SK-N-MC (cell line): ENCODE measurements around the gene TXLNG.

Source experiments
- DNase-seq: peaks from one replicate; pipeline ENCODE4 v3.0.0-alpha.2; 2011; ENCODE audit warnings: low read depth, low spot score
- H3K27ac ChIP-seq: fragments of 200-600 bp; sonication (generic); 2 replicates; pipeline ENCODE4 v1.5.1; 2016; ENCODE audit warnings: mixed run types
- H3K36me3 ChIP-seq: fragments of 200-600 bp; sonication (generic); 2 replicates; pipeline ENCODE4 v1.6.1; 2017; ENCODE audit warnings: antibody characterized with exemption, low read length, mixed read lengths; ENCODE audit not compliant: insufficient read depth
- H3K4me3 ChIP-seq: fragments of 200-600 bp; sonication (generic); 2 replicates; pipeline ENCODE4 v1.5.1; 2016
- H3K9ac ChIP-seq: fragments of 200-600 bp; sonication (generic); 2 replicates; pipeline ENCODE4 v1.8.0; 2017; ENCODE audit warnings: mixed run types, mixed read lengths; ENCODE audit not compliant: insufficient read length
- H3K9me3 ChIP-seq: fragments of 200-600 bp; sonication (generic); 2 replicates; pipeline ENCODE4 v1.6.1; 2017; ENCODE audit warnings: low read depth, mild to moderate bottlenecking, antibody characterized with exemption, low read length, moderate library complexity, mixed read lengths
- EZH2 ChIP-seq: fragments of 200-600 bp; sonication (generic); IDR thresholded peaks from one replicate; pipeline ENCODE4 v1.6.1; 2017; ENCODE audit warnings: antibody characterized with exemption
- FOXP2 ChIP-seq: optimal IDR thresholded peaks from 2 replicates; pipeline ENCODE3; 2011; ENCODE audit warnings: mild to moderate bottlenecking, moderate library complexity; ENCODE audit not compliant: insufficient read depth; ENCODE audit errors: extremely low read length, control extremely low read depth
- POLR2AphosphoS5 ChIP-seq: IDR thresholded peaks from 2 replicates; pipeline ENCODE4 v1.6.1; 2012; ENCODE audit warnings: mild to moderate bottlenecking, low read depth, low read length, borderline replicate concordance

The TXLNG gene

GRCh38 chrX:16869393-16870094, 83.3 kb downstream of the TXLNG start:
- peaks cover 35% of the 10 kb centered on the region for H3K36me3 ChIP-seq
- peak overlapping the region; percentile 95 for H3K27ac ChIP-seq
- peak overlapping the region; percentile 88 for H3K4me3 ChIP-seq
- no peak for TF ChIP-seq EZH2
- TF ChIP-seq POLR2AphosphoS5: no peak
- no peak for TF ChIP-seq FOXP2
- H3K9me3 ChIP-seq: no peaks in the 10 kb centered on the region
- no peak for DNase-seq
- H3K9ac ChIP-seq: peak overlapping the region; percentile 94

- TF ChIP-seq POLR2AphosphoS5 (peak; percentile 87), FOXP2 (no peak)
- peak; percentile 24 for DNase-seq
- peak within 1 kb of the TSS; percentile 88 for H3K4me3 ChIP-seq
- H3K27ac ChIP-seq: peak within 1 kb of the TSS; percentile 95
- peaks cover 32% of the 10 kb centered on the region for H3K36me3 ChIP-seq
- no peaks in the 10 kb centered on the region for H3K9me3 ChIP-seq
- peak within 1 kb of the TSS; percentile 94 for H3K9ac ChIP-seq
Measured at GRCh38 chrX:16870095-16870861, 84.0 kb downstream of the TXLNG start, which contains the start of gene RBBP7. Gene RBBP7, minus strand, starts transcription at chrX:16870362. Its CDS starts 309 bp downstream, at chrX:16870053.

DNA sequence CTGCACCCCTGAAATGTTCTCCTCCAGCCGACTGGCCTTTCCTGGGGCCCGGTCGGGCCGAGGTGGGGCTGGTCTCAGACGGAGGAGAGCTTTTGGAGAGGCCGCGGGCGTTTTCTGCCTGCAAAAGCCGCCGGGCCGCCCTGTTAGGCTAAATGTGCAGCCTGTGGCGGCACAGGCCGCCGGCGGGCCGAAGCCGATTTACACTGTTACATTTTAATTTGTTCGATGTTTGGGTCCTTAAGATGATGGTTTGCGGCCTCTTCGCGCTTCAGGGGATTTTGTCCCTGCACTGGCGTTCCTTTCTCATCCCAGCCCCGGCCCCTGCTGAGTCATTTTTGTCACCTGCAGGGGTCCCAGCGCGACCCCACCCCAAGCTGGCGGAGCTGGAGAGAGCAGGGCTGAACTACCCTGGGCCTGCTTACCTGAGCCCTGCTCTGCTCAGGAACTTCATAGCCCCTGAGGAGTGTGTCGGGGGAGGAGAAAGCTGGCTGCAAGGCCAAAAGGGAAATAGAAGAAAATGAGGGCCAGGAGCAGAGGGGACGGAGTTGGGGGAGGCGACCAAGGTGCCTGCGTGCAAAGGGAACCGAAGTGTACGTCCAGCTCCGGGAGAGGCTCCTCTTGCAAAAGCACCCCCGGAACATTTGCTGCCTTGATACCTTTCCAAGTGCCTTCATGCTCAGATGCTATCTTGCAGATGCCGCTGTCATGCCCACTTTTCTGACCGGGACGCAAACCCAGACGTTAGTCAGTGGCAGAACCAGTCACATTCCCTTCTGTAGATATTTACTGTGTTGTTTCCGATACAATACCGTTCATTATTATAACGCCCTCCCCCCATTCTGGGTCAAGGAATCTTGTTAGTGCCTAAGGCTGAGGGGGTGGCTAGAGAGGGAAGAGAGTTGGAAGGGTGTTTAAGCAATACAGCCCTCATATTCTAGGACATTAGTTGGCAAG, 84.9 kb downstream of the TXLNG start:
- Histone ChIP-seq H3K36me3 (peaks cover 24% of the 10 kb centered on the region), H3K9ac (peak overlapping the region; percentile 84), H3K27ac (peak overlapping the region; percentile 84), H3K4me3 (peak overlapping the region; percentile 80), H3K9me3 (no peaks in the 10 kb centered on the region)
- no peak; the same call in 1 of the 2 replicates for TF ChIP-seq POLR2AphosphoS5
- no peak for TF ChIP-seq FOXP2
- no peak for TF ChIP-seq EZH2
- no peak for DNase-seq

- Histone ChIP-seq H3K4me3 (no peak overlapping the region), H3K27ac (no peak overlapping the region), H3K9ac (no peak overlapping the region), H3K9me3 (no peaks in the 10 kb centered on the region), H3K36me3 (peaks cover 9% of the 10 kb centered on the region)
- no peak for DNase-seq
- TF ChIP-seq FOXP2 (no peak), POLR2AphosphoS5 (no peak), EZH2 (no peak)
Measured at GRCh38 chrX:16873106-16873505, 86.8 kb downstream of the TXLNG start.

GRCh38 chrX:16874458-16875095, 88.3 kb downstream of the TXLNG start:
- H3K27ac ChIP-seq: no peak overlapping the region
- H3K4me3 ChIP-seq: no peak overlapping the region
- TF ChIP-seq EZH2 (no peak), FOXP2 (no peak), POLR2AphosphoS5 (no peak)
- no peaks in the 10 kb centered on the region for H3K36me3 ChIP-seq
- DNase-seq: no peak
- no peaks in the 10 kb centered on the region for H3K9me3 ChIP-seq
- H3K9ac ChIP-seq: no peak overlapping the region

GRCh38 chrX:16876696-16877095, 90.4 kb downstream of the TXLNG start:
- H3K4me3 ChIP-seq: no peak overlapping the region
- DNase-seq: no peak
- no peak overlapping the region for H3K9ac ChIP-seq
- H3K27ac ChIP-seq: no peak overlapping the region
- no peaks in the 10 kb centered on the region for H3K9me3 ChIP-seq
- TF ChIP-seq FOXP2 (no peak), POLR2AphosphoS5 (no peak), EZH2 (no peak)
- no peaks in the 10 kb centered on the region for H3K36me3 ChIP-seq

GRCh38 chrX:16882169-16882568, 95.9 kb downstream of the TXLNG start:
- peak overlapping the region; percentile 84 for H3K9ac ChIP-seq
- no peak for DNase-seq

More at GRCh38 chrX:16882169-16882568, 95.9 kb downstream of the TXLNG start:
- Histone ChIP-seq H3K4me3 (peak overlapping the region; percentile 85), H3K9me3 (no peaks in the 10 kb centered on the region), H3K27ac (no peak overlapping the region; the same call in 1 of the 2 replicates), H3K36me3 (no peaks in the 10 kb centered on the region)
- TF ChIP-seq POLR2AphosphoS5 (no peak), EZH2 (no peak), FOXP2 (no peak)
